CD14-positive monocyte (primary cell): ENCODE measurements around the gene ALG14. TPM values are rescaled to one million over a fixed set of nuclear protein-coding genes. Genes with fewer than 3 reads are reported as not detected.
A peak's percentile ranks its signal among the peaks of the same experiment; 100 is the strongest.

ENCODE experiments used
- DNase-seq, 3 donors: peaks; one replicate each; pipeline ENCODE4 v3.0.0-alpha.2; 2011 to 2022
- H2AFZ ChIP-seq: 2 replicates; pipeline ENCODE4 v1.6.0; 2012; ENCODE audit warnings: mild to moderate bottlenecking, low read depth, low read length, inconsistent platforms; ENCODE audit not compliant: insufficient read depth, poor library complexity, severe bottlenecking
- H3K27ac ChIP-seq, 2 donors: 1 replicate in 1 of 2; 2 replicates in 1 of 2; pipeline ENCODE4 v1.5.1; 2012 to 2013; ENCODE audit warnings: low read length in 2 of 2, control low read depth in 1 of 2, inconsistent platforms in 1 of 2, low read depth in 1 of 2, mild to moderate bottlenecking in 1 of 2
- H3K27me3 ChIP-seq, 2 donors: one replicate each; pipeline versions ENCODE4 v1.6.0 to v1.6.1; 2011 to 2013; ENCODE audit warnings: low read length in 2 of 2; ENCODE audit not compliant: control insufficient read depth in 2 of 2, insufficient read depth in 2 of 2
- H3K36me3 ChIP-seq, 2 donors: replicated peaks in 1 of 2; 1 replicate in 1 of 2; 2 replicates in 1 of 2; pipeline versions ENCODE4 v1.5.1 to v1.6.1; 2012 to 2013; ENCODE audit warnings: low read length in 2 of 2, control low read depth in 1 of 2, inconsistent platforms in 1 of 2, mild to moderate bottlenecking in 1 of 2; ENCODE audit not compliant: insufficient read depth in 2 of 2, control insufficient read depth in 1 of 2
- H3K4me1 ChIP-seq, 2 donors: 1 replicate in 1 of 2; 2 replicates in 1 of 2; pipeline versions ENCODE4 v1.5.1 to v1.6.1; 2012 to 2013; ENCODE audit warnings: low read length in 2 of 2, control low read depth in 1 of 2, inconsistent platforms in 1 of 2, mild to moderate bottlenecking in 1 of 2, moderate library complexity in 1 of 2; ENCODE audit not compliant: insufficient read depth in 2 of 2, control insufficient read depth in 1 of 2
- H3K4me2 ChIP-seq: replicated peaks from 2 replicates; pipeline ENCODE3; 2012; ENCODE audit warnings: low read length, moderate library complexity, mild to moderate bottlenecking; ENCODE audit not compliant: poor library complexity, severe bottlenecking; ENCODE audit errors: extremely low read depth
- H3K4me3 ChIP-seq, 3 experiments: fragments of 200-600 bp in 1 of 3; sonication (generic) in 1 of 3; replicated peaks in 1 of 3; 1 replicate in 2 of 3; 2 replicates in 1 of 3; pipeline ENCODE4 v1.5.1; 2011 to 2013; ENCODE audit warnings: low read length in 3 of 3, mild to moderate bottlenecking in 3 of 3, control low read depth in 2 of 3, low read depth in 2 of 3, inconsistent platforms in 1 of 3, moderate library complexity in 1 of 3
- H3K79me2 ChIP-seq: 2 replicates; pipeline ENCODE4 v1.6.0; 2012; ENCODE audit warnings: mild to moderate bottlenecking, control low read depth, inconsistent platforms, low read length, moderate library complexity; ENCODE audit not compliant: insufficient read depth
- H3K9ac ChIP-seq: 2 replicates; pipeline ENCODE4 v1.6.0; 2017; ENCODE audit warnings: low read length, mild to moderate bottlenecking; ENCODE audit not compliant: insufficient read depth, poor library complexity, severe bottlenecking
- H3K9me3 ChIP-seq, 2 donors: replicated peaks in 1 of 2; 1 replicate in 1 of 2; 2 replicates in 1 of 2; pipeline versions ENCODE4 v1.5.1 to v1.6.1; 2012 to 2013; ENCODE audit warnings: low read length in 2 of 2, control low read depth in 1 of 2; ENCODE audit not compliant: control insufficient read depth in 1 of 2, insufficient read depth in 1 of 2
- H4K20me1 ChIP-seq: 2 replicates; pipeline ENCODE4 v1.6.0; 2012; ENCODE audit warnings: mild to moderate bottlenecking, low read length, control low read depth, moderate library complexity; ENCODE audit not compliant: insufficient read depth
- H3K27ac Mint-ChIP-seq, 7 donors: one replicate each; pipeline ENCODE4 v1.8.0; 2020; ENCODE audit warnings: mild to moderate bottlenecking in 7 of 7, mixed read lengths in 7 of 7, moderate library complexity in 6 of 7, inconsistent platforms in 2 of 7
- H3K27me3 Mint-ChIP-seq, 3 donors: one replicate each; pipeline ENCODE4 v1.8.0; 2021 to 2022; ENCODE audit warnings: low read depth in 3 of 3, mild to moderate bottlenecking in 3 of 3, mixed read lengths in 3 of 3, moderate library complexity in 3 of 3, inconsistent platforms in 1 of 3
- H3K36me3 Mint-ChIP-seq, 2 donors: one replicate each; pipeline ENCODE4 v1.8.0; 2020; ENCODE audit warnings: mixed read lengths in 2 of 2, inconsistent platforms in 1 of 2, mild to moderate bottlenecking in 1 of 2
- H3K4me1 Mint-ChIP-seq: one replicate; pipeline ENCODE4 v1.8.0; 2020; ENCODE audit warnings: mild to moderate bottlenecking, mixed read lengths
- H3K4me3 Mint-ChIP-seq, 2 donors: one replicate each; pipeline ENCODE4 v1.8.0; 2020; ENCODE audit warnings: mild to moderate bottlenecking in 2 of 2, mixed read lengths in 2 of 2, moderate library complexity in 1 of 2
- H3K9me3 Mint-ChIP-seq, 7 donors: one replicate each; pipeline ENCODE4 v1.8.0; 2020 to 2022; ENCODE audit warnings: mixed read lengths in 7 of 7, mild to moderate bottlenecking in 6 of 7, moderate library complexity in 6 of 7, inconsistent platforms in 2 of 7
- CTCF ChIP-seq: fragments of 200-600 bp; IDR thresholded peaks from one replicate; pipeline ENCODE4 v1.8.0; 2022; ENCODE audit warnings: antibody characterized with exemption, mild to moderate bottlenecking
- WGBS: methylation state at CpG from one replicate; pipeline ENCODE4 v1.1.5; 2013; ENCODE audit warnings: missing lambda C conversion rate; ENCODE audit not compliant: insufficient coverage; 5-methylcytosine and 5-hydroxymethylcytosine counted together
- intact Hi-C, 2 donors: fragments of 100-400 bp; cut with micrococcal nuclease; formaldehyde crosslinking; loops; one replicate each; pipeline versions ENCODE4 v1.15.0 to v1.15.1; 2023
- polyA plus RNA-seq, 3 donors: library from polyadenylated mRNA; depleted of rRNA in 1 of 3; unstranded in 2 of 3; stranded (reverse) in 1 of 3; fragments of 300-500 nt in 2 of 3; fragments of >200 nt in 1 of 3; fragmentation: Illumina TruSeq in 2 of 3; gene quantifications; 1 replicate in 2 of 3; 2 replicates in 1 of 3; pipeline ENCODE4 v1.2.3, GENCODE V29; 2012 to 2021

Gene ALG14
- polyA plus RNA-seq, 3 donors, result 0.27 to 5.5 (median 4.4) TPM

GRCh38 chr1:95073446-95073845, 695 bp upstream of the ALG14 start:
- peak overlapping the region; percentile 67 for H3K9ac ChIP-seq
- no peaks in the 10 kb centered on the region for H3K36me3 ChIP-seq
- Mint-ChIP-seq H3K4me3 (peak overlapping the region; percentile 99 to 100), H3K4me1 (peaks cover 12% of the 10 kb centered on the region), H3K27ac (peak overlapping the region in 6 of 7 donors; percentile 82 to 99 (median 95)), H3K9me3 (no peaks in the 10 kb centered on the region), H3K36me3 (peaks cover 4 to 5% of the 10 kb centered on the region in 2 donors), H3K27me3 (peaks cover 6 to 11% (median 6%) of the 10 kb centered on the region in 3 donors)
- no peak for DNase-seq
- H3K4me2 ChIP-seq, result peak overlapping the region; percentile 96
- H3K27me3 ChIP-seq, result peaks cover 2 to 10% of the 10 kb centered on the region in 2 donors
- H4K20me1 ChIP-seq, result no peaks in the 10 kb centered on the region
- H3K4me1 ChIP-seq, result peaks cover 11 to 13% of the 10 kb centered on the region in 2 donors
- peak overlapping the region; percentile 53 to 90 (median 55) for H3K4me3 ChIP-seq
- H2AFZ ChIP-seq, result peak overlapping the region; percentile 95
- no peak for TF ChIP-seq CTCF
- H3K79me2 ChIP-seq, result no peaks in the 10 kb centered on the region
- H3K27ac ChIP-seq, result peak overlapping the region; percentile 32 to 84
- H3K9me3 ChIP-seq, result no peaks in the 10 kb centered on the region
- intact Hi-C loops, result loop anchor here (5.0 to 10.0 kb wide), 2 partner anchors 154 to 161 kb away; partner anchors contain the start of gene RWDD3 (in 1 of the 2)
- no CpG with 5 or more reads among the region's 3 CpGs for WGBS

- TF ChIP-seq CTCF, result no peak
- intact Hi-C loops, result loop anchor here (5.0 to 10.0 kb wide), 2 partner anchors 155 to 163 kb away; partner anchors contain the start of gene RWDD3 (in 1 of the 2)
These were observed 634 bp downstream of the ALG14 start for GRCh38 chr1:95072117-95072516.

More at GRCh38 chr1:95072117-95072516, 634 bp downstream of the ALG14 start:
- Mint-ChIP-seq H3K4me3 (peak overlapping the region; percentile 99 to 100), H3K27me3 (peaks cover 6 to 11% (median 6%) of the 10 kb centered on the region in 3 donors), H3K27ac (peak overlapping the region in 6 of 7 donors; percentile 93 to 99 (median 95)), H3K4me1 (peaks cover 20% of the 10 kb centered on the region), H3K9me3 (no peaks in the 10 kb centered on the region), H3K36me3 (peaks cover 4 to 5% of the 10 kb centered on the region in 2 donors)
- Histone ChIP-seq H3K9me3 (no peaks in the 10 kb centered on the region), H3K36me3 (no peaks in the 10 kb centered on the region), H3K27me3 (peaks cover 0 to 5% of the 10 kb centered on the region in 2 donors), H3K4me2 (peak overlapping the region; percentile 96), H2AFZ (peak overlapping the region; percentile 95), H3K4me1 (peaks cover 18 to 22% of the 10 kb centered on the region in 2 donors), H3K27ac (peak overlapping the region in 1 of 2 donors; percentile 84), H3K79me2 (no peaks in the 10 kb centered on the region), H4K20me1 (no peaks in the 10 kb centered on the region), H3K4me3 (peak overlapping the region; percentile 53 to 90 (median 55)), H3K9ac (peak overlapping the region; percentile 67)
- DNase-seq, result no peak
- no CpG with 5 or more reads among the region's 7 CpGs for WGBS
